SK-MEL-5 (cell line): ENCODE data around the gene MYO18B. TPM values are rescaled to one million over a fixed set of nuclear protein-coding genes. Genes with fewer than 3 reads are reported as not detected.

Source experiments
- DNase-seq: peaks from one replicate; pipeline ENCODE4 v3.0.0-alpha.2; 2016; ENCODE audit warnings: low read depth, low spot score
- in situ Hi-C: cut with HindIII; loops from 2 replicates; pipeline ENCODE4 v1.10.0; 2016; ENCODE audit warnings: low sequenced_read_pairs, high pct_unique_total_duplicates, low pct_unique_long_range_greater_than_20kb
- total RNA-seq: library from RNA; depleted of rRNA; stranded (reverse); fragments of >200 nt; shearing (Covaris generic); gene quantifications from 2 replicates; pipeline ENCODE4 v1.2.3, GENCODE V29; 2014

MYO18B gene
- total RNA-seq, 1 experiment from 2014 or later: not detected

DNA sequence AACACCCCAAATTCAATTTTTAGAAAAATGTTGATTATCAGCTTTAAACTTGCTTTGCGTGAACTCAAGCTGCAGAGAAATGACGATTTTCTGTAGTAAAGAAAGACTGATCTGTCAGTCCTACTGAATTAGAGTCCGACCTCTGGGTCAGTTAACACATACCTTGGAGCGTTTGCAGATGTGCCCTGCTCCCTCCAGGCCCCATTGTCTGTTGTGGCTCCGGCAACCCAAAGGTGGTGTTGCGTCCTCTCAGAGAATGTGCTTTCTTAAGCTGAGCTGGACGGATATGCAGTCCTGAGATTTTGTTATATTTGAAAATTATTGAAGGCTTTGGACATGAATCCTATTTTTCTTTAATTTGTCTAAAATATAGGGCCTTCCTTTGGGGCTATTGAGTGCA, 31.5 kb upstream of the MYO18B start:
- DNase-seq: no peak
- in situ Hi-C loops: no loop called here

DNA sequence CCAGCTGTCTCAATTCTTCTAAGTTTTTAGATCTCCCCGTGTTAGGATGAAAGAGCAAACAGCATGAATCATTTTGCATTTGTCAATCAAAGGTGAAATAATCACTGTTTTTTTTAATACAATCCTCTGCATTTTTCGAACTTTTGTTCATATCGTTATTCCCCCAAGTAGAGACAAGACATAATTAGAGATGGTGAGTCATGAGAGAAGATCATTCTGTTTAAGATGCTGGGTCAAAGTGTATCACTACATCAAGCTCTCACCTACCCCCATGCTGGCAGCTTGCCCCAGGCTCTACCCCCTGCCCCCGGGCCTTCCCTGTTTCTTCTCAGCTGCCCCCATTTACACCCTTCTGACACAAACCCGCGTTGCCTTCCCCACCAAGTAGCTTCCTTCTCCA, 30.5 kb upstream of the MYO18B start:
- DNase-seq: no peak
- in situ Hi-C loops: no loop called here

DNA sequence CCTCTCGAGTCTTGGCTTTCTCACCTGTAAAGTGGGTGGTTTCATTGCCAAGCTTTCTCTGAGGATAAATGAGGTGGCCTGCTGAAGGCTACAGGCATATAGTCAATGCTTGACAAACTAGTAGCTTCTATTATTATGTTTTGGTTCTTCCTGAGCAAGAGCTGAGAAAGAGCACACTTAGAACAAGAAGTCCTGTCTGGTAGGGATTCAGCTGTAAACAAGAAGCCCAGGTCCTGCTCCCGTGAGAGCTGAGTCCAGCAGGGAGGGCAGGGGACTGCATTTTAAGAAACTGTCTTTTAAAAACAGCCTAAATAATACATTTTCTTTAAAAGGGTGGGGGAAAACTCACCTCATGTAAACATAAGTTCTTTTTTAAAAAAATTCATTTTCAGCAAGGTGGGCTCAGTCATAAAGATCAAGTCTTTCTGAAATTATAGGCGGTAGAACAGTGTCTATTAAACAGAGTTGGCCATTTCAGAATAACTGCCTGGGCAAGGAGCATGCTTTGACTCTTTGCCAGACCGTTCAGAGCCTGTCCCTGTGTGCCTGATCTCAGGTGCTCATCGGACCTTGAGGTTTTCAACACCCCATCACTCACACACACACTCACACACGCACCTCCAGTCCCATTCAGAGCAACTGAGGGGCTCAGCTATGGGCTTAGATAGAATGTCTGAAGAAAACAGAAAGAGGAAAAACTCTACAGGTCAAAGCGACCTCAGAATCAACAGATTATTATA, 29.2 kb upstream of the MYO18B start:
- no peak for DNase-seq
- in situ Hi-C loops: no loop called here

DNA sequence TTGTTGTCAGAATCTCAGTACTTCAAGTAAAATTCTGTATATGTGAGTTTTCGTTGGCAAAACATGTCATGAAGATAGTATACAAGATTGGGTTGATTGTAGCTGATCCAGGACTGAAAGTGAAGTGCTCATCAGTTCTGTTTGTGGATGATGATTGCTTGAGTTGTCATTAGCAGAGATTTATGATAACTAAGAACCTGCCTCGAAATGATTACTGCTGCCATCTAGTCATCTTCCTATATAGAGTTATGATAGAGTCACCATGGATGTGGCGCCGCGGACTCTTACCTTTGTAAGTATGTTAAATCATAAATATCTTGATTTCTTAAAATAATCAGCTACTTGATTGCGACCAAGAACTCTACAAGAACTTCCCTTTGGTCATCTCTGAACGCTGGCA, 27.9 kb upstream of the MYO18B start:
- DNase-seq: no peak
- in situ Hi-C loops: no loop called here

DNA sequence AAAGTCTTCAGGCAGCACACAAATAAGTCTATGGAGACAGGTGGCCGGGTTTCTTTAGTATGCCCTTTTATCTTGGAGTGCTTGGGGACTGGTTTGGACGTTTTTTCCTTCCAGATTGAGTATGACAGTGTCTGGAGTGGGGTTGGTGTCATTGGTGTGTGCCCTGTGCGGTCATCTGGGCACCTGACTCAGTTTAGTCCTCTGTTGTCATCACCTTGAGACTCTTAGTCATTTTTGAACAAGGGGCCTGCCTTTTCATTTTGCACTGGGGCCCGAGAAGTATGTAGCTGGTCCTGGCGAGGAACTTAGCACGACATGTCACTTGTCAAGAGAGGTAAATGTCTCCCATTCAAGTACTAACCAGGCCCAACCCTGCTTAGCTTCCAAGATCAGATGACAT, 27.2 kb upstream of the MYO18B start:
- in situ Hi-C loops: no loop called here
- no peak for DNase-seq

DNA sequence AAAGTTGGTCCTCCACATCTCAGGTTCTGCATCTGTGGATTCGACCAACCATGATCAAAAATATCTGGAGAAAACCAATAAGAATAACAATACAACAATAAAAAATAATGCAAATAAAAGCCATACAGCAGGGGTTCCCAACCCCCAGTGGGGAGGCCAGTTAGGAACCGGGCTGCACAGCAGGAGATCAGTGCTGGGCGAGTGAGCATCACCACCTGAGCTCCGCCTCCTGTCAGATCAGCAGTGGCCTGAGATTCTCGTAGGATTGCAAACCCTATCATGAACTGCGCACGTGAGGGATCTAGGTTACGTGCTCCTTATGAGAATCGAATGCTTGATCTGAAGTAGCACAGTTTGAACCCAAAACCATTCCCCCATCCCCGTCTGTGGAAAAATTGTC, 25.4 kb upstream of the MYO18B start:
- in situ Hi-C loops: no loop called here
- no peak for DNase-seq

DNA sequence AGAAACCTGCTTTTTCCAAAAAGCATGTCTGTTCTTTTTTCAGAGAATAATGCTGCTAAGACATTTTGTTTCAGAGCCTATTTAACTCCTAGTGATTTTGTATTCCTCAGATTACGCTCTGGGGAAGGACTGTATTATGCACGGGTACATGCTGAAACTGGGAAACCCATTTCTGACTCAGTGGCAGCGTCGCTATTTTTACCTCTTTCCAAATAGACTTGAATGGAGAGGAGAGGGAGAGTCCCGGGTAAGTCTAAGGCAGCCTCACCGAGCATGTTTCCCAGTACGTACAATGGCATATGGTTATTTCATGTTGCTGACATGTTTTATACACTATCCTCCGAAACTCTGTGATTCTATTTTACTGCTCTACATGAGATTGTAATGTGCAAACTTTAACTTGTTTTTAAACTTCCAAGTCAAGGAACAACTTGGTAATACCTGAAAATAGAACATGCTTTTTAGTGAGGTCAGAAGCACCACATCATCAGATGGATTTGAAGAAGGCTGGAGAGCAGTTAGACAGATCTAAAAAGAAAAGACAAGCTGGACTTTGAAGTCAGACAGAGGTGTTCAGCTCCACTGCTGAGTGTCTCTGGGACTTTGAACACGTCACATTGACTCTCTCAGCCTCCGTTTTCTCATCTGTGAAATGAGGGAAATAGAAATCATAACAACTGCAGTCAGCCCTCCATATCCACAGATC, 23.7 kb upstream of the MYO18B start:
- in situ Hi-C loops: no loop called here
- DNase-seq: no peak

DNA sequence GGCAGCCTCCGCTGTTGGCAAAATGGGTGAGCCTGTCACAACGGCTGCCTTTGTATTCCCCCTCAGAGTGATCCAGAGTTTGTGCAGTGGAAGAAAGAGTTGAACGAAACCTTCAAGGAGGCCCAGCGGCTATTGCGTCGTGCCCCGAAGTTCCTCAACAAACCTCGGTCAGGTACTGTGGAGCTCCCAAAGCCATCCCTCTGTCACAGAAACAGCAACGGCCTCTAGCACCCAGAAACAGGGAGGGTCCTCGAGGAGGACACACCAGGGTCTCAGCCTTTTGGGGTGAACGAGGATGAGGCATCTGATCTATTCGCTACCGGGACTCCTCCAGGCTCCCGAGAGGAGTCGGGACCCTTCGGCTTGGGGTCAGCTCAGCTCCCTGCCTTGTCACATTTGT, 19.8 kb upstream of the MYO18B start:
- in situ Hi-C loops: no loop called here
- no peak for DNase-seq

DNA sequence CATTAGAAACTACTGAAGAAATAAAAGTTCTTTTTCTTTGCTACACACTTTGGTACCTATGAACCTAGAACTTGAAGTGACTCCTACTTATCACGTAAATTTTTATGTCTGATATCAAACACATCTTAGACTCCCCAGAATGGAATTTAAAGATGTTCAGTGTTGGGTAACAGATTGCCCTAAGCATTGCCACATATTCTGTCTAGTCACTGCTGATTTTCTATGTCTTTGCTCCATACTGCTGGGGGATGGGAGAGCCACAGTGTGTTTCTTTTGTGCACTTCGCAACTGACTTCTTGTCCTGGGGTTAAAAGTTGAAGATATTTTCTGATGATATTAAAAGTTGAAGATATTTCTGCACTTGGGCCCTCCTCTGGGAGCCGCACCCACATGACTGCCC, 19.4 kb upstream of the MYO18B start:
- DNase-seq: no peak
- in situ Hi-C loops: no loop called here

DNA sequence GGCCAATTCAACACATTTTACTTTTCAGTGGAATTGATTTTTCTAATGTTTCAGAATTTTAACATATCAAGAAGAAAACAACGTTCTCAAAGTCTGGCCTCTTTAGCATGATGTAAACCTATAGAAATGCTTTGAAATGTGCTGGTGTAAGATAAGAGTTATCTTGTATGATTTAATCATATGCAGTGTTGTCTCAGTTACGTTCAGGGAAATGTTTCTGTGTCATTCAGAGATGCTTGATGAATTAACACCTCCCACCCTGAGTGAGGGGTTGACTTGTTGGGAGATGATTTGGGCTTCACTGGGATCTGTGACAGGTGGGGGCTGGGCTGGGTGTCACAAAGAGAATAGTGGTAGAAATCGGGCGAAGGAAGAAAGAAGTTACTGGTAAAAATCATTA, 15.7 kb upstream of the MYO18B start:
- in situ Hi-C loops: no loop called here
- no peak for DNase-seq

DNA sequence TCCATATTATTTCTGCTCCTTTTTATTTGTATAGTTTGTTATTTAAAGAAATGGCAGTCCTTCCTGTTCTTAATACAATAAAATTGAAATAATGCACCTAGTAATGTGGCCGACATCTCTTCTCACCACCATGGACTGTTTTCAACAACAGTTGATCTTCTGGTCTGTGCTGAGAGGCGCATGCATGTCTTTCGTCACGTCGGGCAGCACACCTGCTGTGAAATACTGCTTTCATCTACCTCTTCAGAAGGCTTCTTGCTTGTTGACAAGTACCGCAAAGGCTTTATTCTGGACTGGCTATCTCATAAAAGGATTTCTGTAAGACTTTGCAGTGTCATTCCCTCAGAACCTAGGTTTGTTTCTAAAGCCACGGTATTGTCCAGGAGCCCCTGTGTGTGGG, 13.9 kb upstream of the MYO18B start:
- in situ Hi-C loops: no loop called here
- DNase-seq: no peak

DNA sequence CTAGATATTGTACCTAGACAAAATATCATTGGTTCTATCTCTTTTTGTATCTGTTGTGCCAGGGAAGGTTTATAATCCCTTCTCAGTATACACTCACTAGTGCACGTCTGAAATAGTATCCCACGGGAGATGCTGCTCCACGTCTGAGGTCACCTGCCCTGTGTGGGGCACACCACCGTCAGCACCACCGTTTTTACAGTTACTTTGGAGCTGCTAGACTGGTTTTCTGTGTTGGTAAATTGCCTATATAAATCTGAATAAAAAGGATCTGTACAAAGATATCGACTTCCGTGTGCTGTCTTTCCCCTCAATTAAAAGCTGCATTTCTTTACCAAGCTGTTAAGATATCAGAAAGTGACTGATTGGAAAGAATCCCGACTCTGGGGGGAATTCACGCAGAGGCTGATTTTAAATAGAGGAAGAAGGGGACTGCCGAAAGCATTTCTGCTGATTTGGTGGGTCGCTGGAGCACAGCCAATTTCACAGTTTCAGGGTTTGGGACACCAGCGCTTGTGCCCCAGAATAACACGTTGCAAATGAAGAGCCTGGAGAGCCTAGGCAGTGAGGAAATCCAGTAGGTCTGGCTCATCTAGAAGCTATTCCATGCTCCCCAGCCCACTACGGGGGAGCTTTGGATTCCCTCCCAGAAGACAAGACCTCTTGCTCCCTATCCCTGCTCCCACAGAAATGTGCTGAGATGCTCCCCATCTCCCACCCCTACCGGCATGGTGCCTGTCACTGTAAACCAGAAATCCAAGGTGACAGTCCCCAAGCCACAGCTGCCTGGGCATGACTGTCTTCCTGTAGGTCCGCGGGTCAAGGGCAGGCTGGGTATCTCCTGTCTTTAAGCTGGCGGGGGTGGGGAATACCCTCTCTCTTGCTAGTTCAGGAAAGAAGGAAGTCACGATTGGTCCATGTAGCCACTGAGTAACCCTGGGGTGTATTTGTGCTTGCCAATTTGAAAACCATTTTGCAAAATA, 12.7 kb upstream of the MYO18B start:
- in situ Hi-C loops: no loop called here
- DNase-seq: no peak

DNA sequence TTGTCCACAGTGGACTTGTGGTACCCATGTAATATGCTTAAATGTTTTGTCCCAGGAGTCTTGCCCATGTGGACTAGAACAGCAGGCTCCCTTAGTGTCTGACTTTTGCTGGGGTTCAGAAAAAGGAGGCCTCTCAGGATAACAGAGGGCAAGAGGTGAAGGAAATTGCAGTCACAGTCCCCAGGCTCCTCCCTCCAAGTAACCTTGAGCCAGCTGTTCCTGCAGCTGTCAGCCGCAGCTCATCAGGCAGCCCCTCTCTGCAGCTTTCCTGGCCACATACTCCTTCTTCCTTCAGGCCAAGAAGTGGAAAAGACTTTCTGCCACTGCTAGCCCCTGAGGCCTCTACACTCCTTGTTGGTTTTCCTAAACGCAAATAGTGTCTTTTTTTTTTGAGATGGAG, 6.3 kb upstream of the MYO18B start:
- no peak for DNase-seq
- in situ Hi-C loops: no loop called here

DNA sequence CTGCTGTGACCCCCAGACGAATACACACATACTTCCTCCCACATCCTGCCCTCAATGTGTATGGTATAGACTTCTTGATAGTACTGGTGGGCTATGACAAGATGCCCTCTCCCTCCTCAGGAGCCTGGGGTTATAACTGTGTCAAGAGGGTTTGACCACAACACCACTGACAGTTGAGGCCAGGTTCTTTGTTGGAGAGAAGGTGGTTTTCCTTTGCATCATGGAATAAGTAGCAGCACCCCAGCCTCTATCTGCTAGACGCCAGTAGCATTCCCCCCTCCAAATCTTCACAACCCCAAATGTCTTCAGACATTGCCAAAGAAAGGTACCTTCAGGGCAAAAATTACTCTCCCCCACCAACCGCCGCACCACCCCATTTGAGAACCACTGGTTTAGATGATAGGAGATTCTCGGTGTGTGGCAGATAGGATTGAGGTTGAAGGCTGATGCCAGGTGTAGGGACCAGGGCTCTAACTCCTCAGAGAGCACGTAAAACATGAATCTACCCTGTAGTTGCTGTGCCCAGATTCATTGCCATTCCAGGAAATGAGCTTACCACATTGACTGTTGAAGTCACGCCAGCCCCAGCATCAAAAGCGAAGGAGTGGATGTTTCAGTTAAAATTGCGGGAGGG, 5.5 kb upstream of the MYO18B start:
- in situ Hi-C loops: no loop called here
- DNase-seq: no peak

DNA sequence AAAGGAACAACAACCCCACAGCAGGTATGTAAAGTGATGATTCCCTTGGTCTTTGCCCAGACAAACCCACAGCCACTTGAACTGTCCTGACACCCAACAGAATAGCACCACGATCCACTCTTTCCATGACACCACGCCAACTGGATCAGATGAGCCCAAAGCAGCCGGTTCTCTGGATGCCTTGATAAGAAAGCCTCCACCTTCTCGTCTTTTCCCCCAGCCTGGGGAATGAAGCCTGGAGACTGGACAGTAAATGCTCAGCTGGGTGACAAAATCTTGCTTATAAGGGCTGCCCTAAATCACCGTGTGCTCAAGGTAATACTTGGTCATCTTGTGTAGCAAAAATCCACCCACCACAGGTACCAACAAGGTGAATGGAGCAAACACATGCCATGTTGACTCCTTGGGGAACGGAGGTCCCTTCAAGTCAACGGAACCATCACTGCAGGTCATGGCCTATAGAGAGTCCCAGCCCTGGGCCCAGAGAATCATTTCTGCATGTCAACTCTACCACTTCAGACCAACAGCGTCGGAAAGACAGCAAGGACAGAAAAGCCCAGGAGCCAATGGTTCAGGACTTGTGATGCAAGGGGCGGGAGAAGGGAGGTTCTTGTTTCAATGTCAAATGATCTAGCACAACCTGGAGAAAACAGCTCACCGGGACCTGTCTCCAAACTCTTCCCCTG, 2.2 kb upstream of the MYO18B start:
- in situ Hi-C loops: no loop called here
- DNase-seq: no peak

DNA sequence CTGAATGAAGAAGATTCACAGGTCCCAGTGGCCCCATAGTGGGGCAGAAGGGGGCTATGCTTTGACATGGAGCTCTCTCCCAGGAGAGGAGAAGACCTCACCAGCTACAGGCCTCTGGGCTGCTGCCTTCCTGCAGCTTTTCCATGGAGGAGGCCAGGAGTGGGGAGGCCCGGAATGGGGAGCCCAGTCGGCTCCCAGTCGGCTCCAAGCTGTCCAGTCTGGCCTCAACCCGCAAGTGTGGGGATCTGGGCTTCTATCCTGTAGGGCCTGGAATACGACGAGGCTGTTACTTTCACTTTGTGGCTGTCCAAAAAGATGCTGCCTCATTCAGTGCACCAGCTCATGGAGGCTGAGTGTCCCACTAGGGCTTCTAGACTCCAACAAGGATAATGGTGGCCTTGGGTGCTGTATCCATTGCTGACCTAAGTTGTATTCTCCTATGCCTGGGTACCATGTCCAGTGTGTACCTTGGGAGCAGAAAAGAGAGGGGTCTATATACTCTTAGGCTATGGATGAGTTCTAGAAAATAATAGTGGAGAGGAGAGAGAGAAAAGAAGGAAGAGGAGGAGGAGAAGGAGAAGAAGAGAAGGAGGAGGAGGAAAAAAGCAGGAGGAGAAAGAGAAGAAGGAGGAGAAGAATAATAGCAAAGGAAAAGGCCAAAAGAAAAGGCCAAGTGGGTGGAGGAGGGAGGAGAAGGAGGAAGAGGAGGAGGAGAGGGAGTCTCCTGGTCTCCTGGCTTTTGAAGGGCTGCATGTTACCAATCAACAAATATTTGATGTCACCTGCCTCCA, 1.1 kb downstream of the MYO18B start:
- in situ Hi-C loops: no loop called here
- no peak for DNase-seq

DNA sequence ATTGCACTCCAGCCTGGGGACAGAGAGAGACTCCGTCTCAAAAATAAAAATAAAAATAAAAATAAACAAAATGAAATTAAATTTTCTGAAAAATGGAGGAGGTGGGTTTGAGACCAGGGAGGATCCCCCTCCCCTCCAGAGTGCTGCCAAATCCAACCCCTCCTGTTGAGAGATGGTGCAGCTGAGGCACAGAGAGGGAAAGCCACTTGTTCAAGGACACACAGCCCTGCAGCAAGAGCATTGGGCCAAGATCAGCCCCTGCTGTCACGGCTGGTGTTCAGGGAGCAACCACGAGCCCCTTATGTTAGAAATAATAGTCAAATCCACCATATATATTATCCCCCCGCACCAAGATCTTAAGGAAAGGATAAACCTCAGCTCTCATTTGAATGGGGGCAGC, 2.7 kb downstream of the MYO18B start:
- in situ Hi-C loops: no loop called here
- DNase-seq: no peak
